ENCODE results near the gene NOL4L. TPM values are rescaled to one million over a fixed set of nuclear protein-coding genes. Genes with fewer than 3 reads are reported as not detected.

NOL4L gene
- total and polyA plus RNA-seq, 2 experiments from 2014 or later, result 38.8 to 39.2 TPM

DNA sequence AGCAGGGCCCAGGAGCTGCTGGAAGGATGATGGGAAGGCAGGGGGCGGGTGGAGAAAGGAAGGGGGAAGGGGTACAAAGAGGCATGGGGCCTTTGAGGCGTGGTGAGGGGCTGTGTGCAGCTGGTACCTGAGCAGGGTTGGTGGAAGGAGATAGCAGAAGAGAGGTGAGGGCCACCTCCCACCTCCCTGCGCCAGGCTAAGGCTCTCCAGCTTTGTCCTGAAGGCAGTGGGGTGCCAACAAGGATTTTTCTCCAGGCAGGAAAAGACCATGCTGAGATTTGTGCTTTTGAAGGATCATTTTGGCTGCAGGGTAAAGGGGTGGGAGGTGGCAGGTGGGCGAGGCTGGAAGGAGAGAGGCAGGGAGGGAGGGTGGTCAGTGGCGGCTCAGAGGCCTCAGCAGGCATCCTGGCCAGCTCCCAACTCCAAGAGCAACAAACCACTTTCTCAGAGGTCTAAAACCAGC lies 40.8 kb downstream of the NOL4L start:
- Mint-ChIP-seq H3K4me1 (peaks cover 20% of the 10 kb centered on the region), H3K9me3 (no peaks in the 10 kb centered on the region), H3K27ac (no peak overlapping the region), H3K27me3 (ENCODE audit: insufficient read depth, low read depth, poor library complexity) (peaks cover 19% of the 10 kb centered on the region), H3K36me3 (ENCODE audit: low read depth) (no peaks in the 10 kb centered on the region; the same call in 2 of the 3 replicates), H3K4me3 (no peak overlapping the region)
- H3K9me2 ChIP-seq (ENCODE audit: insufficient read depth), result no peaks in the 10 kb centered on the region
- H3K4me1 ChIP-seq (ENCODE audit: insufficient read depth), result 0 out of 2 replicates have a peak, but pooled peaks cover 10% of the 10 kb centered on the region
- TF ChIP-seq NANOG (IDR thresholded peaks at IDR 0.05; ENCODE audit: borderline replicate concordance) (no peak), STAT1 (IDR thresholded peaks at IDR 0.05; ENCODE audit: unreplicated experiment) (no peak), POLR2AphosphoS5 (IDR thresholded peaks at IDR 0.05; ENCODE audit: low read depth) (no peak), JUNB (IDR thresholded peaks at IDR 0.05; ENCODE audit: unreplicated experiment) (no peak), ZNF114 (CRISPR knock-in tag; IDR thresholded peaks at IDR 0.05) (no peak), ZNF331 (CRISPR knock-in tag; IDR thresholded peaks at IDR 0.05; ENCODE audit: low read depth) (no peak), EZH2 (IDR thresholded peaks at IDR 0.05; ENCODE audit: low read depth, unreplicated experiment) (no peak), EZH2phosphoT487 (IDR thresholded peaks at IDR 0.05; ENCODE audit: unreplicated experiment) (no peak), CREB1 (CRISPR knock-in tag; IDR thresholded peaks at IDR 0.05; ENCODE audit: low read depth) (no peak)
- TF ChIP-seq, protein P1, sequence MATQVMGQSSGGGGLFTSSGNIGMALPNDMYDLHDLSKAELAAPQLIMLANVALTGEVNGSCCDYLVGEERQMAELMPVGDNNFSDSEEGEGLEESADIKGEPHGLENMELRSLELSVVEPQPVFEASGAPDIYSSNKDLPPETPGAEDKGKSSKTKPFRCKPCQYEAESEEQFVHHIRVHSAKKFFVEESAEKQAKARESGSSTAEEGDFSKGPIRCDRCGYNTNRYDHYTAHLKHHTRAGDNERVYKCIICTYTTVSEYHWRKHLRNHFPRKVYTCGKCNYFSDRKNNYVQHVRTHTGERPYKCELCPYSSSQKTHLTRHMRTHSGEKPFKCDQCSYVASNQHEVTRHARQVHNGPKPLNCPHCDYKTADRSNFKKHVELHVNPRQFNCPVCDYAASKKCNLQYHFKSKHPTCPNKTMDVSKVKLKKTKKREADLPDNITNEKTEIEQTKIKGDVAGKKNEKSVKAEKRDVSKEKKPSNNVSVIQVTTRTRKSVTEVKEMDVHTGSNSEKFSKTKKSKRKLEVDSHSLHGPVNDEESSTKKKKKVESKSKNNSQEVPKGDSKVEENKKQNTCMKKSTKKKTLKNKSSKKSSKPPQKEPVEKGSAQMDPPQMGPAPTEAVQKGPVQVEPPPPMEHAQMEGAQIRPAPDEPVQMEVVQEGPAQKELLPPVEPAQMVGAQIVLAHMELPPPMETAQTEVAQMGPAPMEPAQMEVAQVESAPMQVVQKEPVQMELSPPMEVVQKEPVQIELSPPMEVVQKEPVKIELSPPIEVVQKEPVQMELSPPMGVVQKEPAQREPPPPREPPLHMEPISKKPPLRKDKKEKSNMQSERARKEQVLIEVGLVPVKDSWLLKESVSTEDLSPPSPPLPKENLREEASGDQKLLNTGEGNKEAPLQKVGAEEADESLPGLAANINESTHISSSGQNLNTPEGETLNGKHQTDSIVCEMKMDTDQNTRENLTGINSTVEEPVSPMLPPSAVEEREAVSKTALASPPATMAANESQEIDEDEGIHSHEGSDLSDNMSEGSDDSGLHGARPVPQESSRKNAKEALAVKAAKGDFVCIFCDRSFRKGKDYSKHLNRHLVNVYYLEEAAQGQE (IDR thresholded peaks at IDR 0.05; ENCODE audit: unreplicated experiment), result no peak
- TF ChIP-seq, protein P2, sequence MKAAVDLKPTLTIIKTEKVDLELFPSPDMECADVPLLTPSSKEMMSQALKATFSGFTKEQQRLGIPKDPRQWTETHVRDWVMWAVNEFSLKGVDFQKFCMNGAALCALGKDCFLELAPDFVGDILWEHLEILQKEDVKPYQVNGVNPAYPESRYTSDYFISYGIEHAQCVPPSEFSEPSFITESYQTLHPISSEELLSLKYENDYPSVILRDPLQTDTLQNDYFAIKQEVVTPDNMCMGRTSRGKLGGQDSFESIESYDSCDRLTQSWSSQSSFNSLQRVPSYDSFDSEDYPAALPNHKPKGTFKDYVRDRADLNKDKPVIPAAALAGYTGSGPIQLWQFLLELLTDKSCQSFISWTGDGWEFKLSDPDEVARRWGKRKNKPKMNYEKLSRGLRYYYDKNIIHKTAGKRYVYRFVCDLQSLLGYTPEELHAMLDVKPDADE (IDR thresholded peaks at IDR 0.05), result no peak
- TF ChIP-seq, protein P3, sequence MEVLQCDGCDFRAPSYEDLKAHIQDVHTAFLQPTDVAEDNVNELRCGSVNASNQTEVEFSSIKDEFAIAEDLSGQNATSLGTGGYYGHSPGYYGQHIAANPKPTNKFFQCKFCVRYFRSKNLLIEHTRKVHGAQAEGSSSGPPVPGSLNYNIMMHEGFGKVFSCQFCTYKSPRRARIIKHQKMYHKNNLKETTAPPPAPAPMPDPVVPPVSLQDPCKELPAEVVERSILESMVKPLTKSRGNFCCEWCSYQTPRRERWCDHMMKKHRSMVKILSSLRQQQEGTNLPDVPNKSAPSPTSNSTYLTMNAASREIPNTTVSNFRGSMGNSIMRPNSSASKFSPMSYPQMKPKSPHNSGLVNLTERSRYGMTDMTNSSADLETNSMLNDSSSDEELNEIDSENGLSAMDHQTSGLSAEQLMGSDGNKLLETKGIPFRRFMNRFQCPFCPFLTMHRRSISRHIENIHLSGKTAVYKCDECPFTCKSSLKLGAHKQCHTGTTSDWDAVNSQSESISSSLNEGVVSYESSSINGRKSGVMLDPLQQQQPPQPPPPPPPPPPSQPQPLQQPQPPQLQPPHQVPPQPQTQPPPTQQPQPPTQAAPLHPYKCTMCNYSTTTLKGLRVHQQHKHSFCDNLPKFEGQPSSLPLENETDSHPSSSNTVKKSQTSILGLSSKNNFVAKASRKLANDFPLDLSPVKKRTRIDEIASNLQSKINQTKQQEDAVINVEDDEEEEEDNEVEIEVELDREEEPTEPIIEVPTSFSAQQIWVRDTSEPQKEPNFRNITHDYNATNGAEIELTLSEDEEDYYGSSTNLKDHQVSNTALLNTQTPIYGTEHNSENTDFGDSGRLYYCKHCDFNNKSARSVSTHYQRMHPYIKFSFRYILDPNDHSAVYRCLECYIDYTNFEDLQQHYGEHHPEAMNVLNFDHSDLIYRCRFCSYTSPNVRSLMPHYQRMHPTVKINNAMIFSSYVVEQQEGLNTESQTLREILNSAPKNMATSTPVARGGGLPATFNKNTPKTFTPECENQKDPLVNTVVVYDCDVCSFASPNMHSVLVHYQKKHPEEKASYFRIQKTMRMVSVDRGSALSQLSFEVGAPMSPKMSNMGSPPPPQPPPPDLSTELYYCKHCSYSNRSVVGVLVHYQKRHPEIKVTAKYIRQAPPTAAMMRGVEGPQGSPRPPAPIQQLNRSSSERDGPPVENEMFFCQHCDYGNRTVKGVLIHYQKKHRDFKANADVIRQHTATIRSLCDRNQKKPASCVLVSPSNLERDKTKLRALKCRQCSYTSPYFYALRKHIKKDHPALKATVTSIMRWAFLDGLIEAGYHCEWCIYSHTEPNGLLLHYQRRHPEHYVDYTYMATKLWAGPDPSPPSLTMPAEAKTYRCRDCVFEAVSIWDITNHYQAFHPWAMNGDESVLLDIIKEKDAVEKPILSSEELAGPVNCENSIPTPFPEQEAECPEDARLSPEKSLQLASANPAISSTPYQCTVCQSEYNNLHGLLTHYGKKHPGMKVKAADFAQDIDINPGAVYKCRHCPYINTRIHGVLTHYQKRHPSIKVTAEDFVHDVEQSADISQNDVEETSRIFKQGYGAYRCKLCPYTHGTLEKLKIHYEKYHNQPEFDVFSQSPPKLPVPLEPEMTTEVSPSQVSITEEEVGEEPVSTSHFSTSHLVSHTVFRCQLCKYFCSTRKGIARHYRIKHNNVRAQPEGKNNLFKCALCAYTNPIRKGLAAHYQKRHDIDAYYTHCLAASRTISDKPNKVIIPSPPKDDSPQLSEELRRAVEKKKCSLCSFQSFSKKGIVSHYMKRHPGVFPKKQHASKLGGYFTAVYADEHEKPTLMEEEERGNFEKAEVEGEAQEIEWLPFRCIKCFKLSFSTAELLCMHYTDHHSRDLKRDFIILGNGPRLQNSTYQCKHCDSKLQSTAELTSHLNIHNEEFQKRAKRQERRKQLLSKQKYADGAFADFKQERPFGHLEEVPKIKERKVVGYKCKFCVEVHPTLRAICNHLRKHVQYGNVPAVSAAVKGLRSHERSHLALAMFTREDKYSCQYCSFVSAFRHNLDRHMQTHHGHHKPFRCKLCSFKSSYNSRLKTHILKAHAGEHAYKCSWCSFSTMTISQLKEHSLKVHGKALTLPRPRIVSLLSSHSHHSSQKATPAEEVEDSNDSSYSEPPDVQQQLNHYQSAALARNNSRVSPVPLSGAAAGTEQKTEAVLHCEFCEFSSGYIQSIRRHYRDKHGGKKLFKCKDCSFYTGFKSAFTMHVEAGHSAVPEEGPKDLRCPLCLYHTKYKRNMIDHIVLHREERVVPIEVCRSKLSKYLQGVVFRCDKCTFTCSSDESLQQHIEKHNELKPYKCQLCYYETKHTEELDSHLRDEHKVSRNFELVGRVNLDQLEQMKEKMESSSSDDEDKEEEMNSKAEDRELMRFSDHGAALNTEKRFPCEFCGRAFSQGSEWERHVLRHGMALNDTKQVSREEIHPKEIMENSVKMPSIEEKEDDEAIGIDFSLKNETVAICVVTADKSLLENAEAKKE (CRISPR knock-in tag; IDR thresholded peaks at IDR 0.05), result no peak
- TF ChIP-seq, protein P4, sequence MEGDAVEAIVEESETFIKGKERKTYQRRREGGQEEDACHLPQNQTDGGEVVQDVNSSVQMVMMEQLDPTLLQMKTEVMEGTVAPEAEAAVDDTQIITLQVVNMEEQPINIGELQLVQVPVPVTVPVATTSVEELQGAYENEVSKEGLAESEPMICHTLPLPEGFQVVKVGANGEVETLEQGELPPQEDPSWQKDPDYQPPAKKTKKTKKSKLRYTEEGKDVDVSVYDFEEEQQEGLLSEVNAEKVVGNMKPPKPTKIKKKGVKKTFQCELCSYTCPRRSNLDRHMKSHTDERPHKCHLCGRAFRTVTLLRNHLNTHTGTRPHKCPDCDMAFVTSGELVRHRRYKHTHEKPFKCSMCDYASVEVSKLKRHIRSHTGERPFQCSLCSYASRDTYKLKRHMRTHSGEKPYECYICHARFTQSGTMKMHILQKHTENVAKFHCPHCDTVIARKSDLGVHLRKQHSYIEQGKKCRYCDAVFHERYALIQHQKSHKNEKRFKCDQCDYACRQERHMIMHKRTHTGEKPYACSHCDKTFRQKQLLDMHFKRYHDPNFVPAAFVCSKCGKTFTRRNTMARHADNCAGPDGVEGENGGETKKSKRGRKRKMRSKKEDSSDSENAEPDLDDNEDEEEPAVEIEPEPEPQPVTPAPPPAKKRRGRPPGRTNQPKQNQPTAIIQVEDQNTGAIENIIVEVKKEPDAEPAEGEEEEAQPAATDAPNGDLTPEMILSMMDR (conservative IDR thresholded peaks at IDR 0.05; ENCODE audit: low read depth in 2 of 2), result no peak
- peaks cover 4% of the 10 kb centered on the region; the same call in 1 of the 2 replicates for H4K20me1 ChIP-seq (replicated peaks; ENCODE audit: insufficient read depth)
- H2AFZ ChIP-seq, result no peak overlapping the region
- peaks cover 4% of the 10 kb centered on the region for H3K27me3 ChIP-seq (ENCODE audit: insufficient read depth)
- H3K27ac ChIP-seq (ENCODE audit: low read depth), result no peak overlapping the region
- DNase-seq (ENCODE audit: low spot score) (no peak), ATAC-seq (no peak)
- no peaks in the 10 kb centered on the region for H3K36me3 ChIP-seq (ENCODE audit: insufficient read depth)
- H3K4me2 ChIP-seq, result no peak overlapping the region
- 0 out of 2 replicates have a peak, but pooled peaks cover 5% of the 10 kb centered on the region for H3F3A ChIP-seq (replicated peaks; ENCODE audit: low read depth)
- no peaks in the 10 kb centered on the region for H3K79me2 ChIP-seq (replicated peaks; ENCODE audit: insufficient read depth)
- no peak overlapping the region for H3K4me3 ChIP-seq

Measured in GM23338 (cell line).